Kidney capillary endothelial cell (primary cell): ENCODE measurements around the gene SNAPIN.
A peak's percentile ranks its signal among the peaks of the same experiment; 100 is the strongest.

Source experiments
- DNase-seq: peaks from one replicate; pipeline ENCODE4 v3.0.0-alpha.2; 2018; ENCODE audit warnings: low spot score

The SNAPIN gene

DNA sequence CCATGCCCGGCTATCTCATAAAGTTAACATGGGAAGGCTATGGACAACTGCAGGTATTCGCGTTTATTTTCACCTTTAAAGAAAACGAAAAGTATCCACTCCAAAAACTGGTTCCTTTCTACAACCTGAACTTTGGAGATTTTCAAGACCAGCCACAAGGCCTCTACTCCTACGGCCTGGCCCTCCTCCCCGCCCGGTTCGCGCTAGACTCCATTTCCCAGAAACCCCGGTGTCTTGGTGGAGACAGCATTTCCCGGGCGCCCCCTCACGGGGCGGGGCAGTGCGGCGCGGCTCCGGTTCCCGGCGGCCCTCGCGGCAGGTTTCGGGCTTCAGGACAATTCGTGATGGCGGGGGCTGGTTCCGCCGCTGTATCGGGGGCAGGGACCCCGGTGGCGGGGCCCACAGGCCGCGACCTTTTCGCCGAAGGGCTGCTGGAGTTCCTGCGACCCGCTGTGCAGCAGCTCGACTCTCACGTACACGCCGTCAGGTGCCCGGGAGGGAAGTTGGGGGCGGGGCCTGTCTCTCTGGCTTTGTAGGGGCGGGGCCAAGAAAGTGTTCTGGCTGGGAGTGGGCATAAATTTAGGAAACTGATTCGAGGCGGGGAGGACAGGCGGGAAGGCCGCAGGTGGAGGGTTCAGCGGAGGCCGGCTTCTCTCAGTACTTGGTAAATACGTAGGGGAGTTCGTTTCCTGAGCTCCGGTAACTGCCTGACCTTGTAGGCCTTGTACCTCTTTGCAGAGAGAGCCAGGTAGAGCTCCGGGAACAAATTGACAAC lies at the start of gene SNAPIN:
TSS of gene SNAPIN (plus strand) at position 304 of the 775 bp plus-strand sequence. CDS start at position 345, 41 bp downstream.
- DNase-seq = peak; percentile 76

DNA sequence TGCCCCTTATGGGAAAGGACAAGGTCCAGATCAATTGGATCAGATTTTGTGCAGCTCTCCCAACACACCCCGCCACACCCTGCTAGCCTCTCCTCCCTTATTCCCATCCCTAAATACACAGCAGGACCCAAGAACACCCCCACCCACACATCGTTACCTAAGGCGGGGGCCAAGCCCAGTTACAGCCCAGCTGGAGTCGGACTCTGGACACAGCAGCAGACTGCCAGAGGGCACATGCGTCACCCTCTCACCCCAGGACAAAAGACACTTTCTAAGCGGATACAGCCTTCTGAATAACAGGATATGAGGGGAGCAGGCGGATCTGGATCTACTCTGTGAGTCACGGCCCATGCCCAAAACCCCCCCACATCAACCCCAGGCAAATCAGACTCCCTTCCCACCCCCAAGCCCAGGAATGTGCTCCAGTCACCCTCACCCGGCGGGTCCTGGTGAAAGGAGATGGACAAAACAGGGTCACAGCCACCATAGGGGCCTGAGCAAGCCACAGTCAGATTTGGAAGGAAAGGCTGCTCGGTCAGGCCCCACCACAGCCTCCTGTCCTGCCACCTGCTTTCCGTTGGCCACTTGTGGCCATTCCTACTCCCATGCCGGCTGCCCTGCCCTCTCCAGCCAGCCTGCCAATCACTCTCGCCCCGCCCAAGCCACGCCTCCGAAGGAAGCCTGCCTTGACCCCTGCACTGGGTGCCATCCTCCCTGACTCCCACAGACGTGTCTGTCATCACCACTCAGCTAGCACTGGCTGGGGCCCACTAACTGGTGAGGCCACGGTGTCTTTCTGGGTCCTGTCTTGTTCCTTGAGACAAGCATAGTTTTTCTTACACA lies 49.5 kb upstream of the SNAPIN start:
- peak; percentile 98 for DNase-seq

DNA sequence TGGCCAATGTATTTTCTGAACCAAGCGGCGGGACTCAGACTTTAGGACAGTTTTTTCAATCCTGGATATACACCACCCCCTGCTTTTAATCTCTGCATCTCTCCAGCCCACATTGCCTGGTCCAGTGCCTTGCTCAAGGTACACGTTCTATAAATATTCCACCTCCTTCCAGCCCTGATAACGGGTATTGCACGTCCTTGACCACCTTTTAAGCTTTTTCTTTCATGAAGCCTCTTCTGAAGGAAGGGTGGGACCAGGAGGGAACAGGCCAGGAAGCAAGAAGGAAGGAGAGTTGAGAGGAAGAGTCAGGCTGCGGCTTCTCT lies 49.0 kb upstream of the SNAPIN start:
- DNase-seq = no peak

- peak; percentile 51 for DNase-seq
Observed at GRCh38 chr1:153610334-153610733, 48.2 kb upstream of the SNAPIN start.

DNA sequence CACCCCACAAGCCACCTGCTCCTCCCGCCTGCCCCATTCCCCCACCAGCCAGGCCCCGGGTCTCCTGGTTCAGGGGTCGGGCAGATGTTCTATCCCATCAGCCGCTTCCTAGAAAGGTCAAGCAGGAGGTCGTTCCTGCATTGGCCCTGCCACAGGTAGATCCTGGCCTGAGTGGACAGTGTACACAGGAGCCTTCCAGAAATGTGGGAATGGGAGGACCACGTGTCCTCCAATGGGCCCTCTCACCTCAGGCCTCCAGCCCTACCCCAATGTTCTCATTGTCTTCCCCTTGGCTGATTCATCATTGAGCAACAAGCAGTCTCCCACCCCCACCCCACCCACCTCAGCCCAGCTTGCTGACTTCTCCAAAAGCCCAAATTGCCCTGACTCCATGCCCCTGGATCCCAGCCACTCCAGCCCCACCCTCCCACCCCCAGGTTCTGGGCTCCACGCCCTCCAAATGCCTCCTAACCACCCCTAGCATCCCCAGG lies 47.6 kb upstream of the SNAPIN start:
- DNase-seq = no peak

GRCh38 chr1:153611356-153611755 lies 47.1 kb upstream of the SNAPIN start:
- no peak for DNase-seq

- no peak for DNase-seq
Observed at GRCh38 chr1:153612111-153612754, 46.3 kb upstream of the SNAPIN start.

DNA sequence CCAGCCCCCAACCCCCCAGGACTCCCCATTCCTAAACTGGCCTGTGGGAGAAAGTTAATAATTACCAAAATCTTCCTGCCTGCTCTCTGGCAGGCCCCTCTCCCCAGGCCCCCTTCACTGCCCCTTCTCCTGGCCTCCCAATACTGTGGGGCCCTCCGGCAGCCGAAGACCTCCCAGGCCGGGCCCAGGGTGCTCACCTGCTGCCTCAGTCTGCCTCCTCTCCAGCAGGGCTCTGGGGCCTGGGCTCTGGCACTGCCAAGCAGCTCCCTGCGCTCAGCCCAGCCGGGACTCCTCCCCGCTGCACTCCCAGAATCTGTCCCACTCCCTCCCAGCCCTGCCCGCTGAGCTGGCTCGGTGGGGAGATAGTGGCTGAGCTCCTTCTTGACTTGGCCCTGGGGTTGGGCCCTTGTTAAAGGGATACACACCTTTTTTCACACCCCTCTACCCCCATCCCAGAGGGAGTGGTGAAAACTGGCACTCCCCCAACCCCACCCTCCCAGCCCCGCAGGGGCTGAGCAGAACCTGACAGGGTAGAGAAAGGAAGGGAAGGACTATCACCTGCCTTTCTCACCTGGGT lies 45.7 kb upstream of the SNAPIN start, which contains the start of gene S100A16:
TSS of gene S100A16 (minus strand) at position 383 of the 577 bp plus-strand sequence. CDS start 4,986 bp downstream, outside the sequence.
- DNase-seq = no peak

DNA sequence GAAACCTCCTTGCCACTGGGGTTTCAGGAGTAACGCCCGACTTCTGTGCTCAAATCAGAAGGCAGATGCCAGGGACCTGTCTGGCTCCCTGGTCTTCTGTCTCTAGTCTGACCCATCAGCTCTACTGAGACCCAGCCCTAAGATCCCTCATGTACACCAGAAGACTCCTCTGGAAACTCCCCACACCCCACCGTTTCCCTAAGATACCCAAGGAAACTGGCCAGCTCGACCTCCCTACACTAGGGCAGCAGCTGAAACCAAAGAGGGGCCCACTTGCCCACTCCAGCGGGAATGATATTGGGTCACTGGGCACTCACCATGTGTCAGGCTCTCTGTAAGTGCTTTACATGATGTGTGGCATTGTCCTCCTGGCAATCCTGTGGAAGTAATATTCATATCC lies 45.1 kb upstream of the SNAPIN start:
- DNase-seq = no peak

GRCh38 chr1:153614189-153614900 lies 44.2 kb upstream of the SNAPIN start:
- DNase-seq = no peak

DNA sequence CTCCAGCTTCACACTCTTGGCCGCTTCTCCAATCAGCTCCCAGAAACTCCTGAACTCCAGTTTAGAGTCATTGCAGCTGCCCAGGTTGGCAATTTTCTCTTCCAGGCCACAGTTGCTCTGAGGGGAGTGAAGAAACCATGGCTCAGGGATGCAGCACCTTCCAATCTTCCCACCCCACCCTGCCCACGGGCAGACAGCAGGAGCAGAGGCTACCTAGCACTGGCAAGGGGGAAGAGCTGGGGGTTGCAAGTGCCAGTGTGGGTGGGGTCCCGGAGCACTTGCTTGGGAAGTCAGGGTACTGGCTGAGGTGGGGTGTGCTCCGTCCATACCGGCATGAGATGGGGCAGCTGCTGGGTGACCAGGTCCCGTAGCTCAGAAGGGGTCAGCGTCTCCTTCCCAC lies 43.6 kb upstream of the SNAPIN start:
- DNase-seq = no peak

DNA sequence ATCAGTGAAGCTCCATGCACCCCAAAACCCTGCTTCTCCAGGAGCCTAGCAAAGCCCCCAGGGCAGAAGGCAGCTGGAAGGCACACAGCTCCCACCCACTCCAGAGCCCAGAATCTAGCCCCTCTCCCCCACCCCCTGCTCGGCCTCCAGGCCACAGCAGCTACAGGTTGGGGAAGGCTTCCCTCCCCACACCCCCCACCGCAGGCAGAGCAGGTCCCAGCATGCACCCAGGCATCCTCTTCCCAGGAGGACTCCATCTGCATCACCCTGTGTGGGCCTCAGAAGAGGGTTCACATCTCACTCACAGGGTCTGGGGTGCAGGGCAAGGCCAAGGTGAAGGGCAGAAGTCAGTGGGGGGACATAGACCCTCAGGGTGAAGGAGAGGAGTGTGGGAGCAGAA lies 43.1 kb upstream of the SNAPIN start:
- no peak for DNase-seq

DNA sequence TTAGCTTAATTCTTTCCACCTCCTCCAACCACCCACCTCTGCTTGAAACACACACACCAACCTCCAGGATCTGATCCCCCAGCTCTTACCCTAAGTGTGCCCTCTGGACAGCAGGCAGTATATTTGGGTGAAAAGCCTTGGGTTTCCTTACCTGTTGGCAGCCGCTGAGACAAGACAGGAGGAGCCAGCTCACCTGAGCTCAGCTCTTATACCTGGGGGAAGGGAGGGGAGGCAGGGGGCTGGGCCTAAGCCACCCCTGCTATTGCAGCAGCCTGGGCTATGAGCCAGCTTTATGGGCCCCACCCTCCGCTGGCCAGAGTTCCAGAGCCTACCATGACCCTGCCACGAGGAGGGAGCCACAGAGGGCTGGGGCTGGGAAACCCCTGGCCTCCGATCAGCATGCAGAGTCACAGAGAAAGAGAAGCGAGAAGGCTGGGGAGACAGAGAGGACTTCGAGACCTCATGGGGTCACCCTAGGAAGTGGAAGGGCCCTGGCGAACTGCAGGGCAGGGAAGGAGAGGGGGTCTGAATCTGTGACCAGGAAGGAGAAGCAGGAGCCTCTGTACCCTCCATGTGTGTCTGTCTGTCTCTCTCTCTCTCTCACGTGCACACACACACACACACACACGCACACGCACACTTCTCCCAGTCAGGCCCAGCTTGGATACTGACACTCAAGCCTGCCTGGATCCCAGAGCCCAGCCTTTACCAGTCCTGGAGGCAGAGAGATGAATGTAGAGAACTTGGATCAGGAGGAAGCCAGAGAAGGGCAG lies 42.2 kb upstream of the SNAPIN start, which contains the start of gene S100A14:
TSS of gene S100A14 (minus strand) at position 182 of the 773 bp plus-strand sequence. CDS start 467 bp downstream, outside the sequence.
- DNase-seq = no peak

DNA sequence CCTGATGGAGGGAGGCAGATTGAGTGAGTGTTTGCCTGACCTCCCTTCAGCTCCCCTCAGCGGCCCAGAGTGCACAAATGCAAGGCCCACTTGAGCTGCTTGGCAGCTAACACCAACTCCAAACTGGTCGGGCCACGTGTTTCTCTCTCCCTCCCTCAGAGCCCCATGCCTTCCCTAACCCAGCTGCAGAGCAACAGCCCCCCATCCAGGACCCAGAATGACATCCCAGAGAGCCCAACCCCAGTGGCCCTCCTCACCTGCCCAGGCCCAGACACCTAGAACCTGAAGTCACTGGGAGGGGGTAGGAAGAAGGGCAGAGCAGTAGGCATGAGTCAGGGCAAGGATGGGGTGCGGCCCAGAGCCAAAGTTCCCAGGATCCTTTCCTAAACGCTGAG lies 41.6 kb upstream of the SNAPIN start:
- DNase-seq = no peak

DNA sequence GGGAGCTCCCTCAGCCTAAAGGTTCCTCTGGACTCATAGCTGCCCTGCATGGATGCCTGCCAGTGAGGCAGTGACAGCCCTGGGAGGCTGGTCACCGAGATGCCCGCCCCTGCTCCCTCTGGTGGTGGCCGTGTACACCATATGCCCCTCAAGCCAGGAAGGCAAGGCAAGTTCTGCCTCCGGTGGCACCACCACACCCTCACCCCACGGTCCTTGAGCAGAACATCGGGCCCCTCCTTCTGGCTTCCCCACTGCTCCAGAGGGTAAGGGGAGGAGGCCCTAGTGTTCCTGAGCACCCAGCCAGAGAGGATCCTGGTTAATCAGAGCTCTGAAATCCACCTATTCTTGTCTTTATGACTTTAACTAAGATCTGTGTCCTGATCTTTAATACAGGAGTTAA lies 40.8 kb upstream of the SNAPIN start:
- peak; percentile 80 for DNase-seq

- no peak for DNase-seq
Observed at GRCh38 chr1:153619171-153619570, 39.3 kb upstream of the SNAPIN start.

DNA sequence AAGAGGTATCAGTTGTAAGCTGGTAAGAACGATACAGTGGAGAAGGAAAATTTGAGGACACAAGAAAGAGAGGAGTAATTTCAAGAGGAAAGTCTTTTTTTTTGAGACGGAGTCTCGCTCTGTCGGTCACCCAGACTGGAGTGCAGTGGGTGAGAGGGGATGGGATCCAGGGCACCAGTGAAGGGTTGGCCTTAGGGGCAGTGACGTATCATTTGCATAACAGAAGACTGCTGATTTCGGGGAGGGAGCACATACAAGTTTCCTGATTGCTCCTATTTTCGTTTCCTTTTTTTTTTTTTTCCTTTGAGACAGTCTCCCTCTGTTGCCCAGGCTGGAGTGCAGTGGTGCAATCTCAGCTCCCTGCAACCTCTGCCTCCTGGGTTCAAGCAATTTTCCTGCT lies 35.4 kb upstream of the SNAPIN start:
- DNase-seq = no peak

GRCh38 chr1:153624965-153625611 lies 33.4 kb upstream of the SNAPIN start:
- DNase-seq = no peak

- DNase-seq = no peak
Observed at GRCh38 chr1:153626477-153626903, 32.0 kb upstream of the SNAPIN start.
